HepG2 (cell line): Measurements from ENCODE around the gene RBP7.

Experiments
- ELF3 ChIP-seq: IDR thresholded peaks from 2 replicates; pipeline ENCODE4 v1.6.1; 2016; ENCODE audit warnings: missing genetic modification reagents, missing compliant biosample characterization
- FOXA1 ChIP-seq, 2 experiments: fragments of 450-650 bp in 1 of 2; sonication (generic) in 1 of 2; formaldehyde crosslinking in 1 of 2; IDR thresholded peaks; 2 replicates each; pipeline versions ENCODE4 v1.4.0 to v1.6.1; 2016 to 2020; ENCODE audit warnings: missing genetic modification reagents in 1 of 2
- FOXJ3 ChIP-seq: sonication (generic); formaldehyde crosslinking; IDR thresholded peaks from 2 replicates; pipeline ENCODE4 v1.4.0; 2020; ENCODE audit warnings: missing genetic modification reagents, mild to moderate bottlenecking, borderline replicate concordance
- HMG20A ChIP-seq: IDR thresholded peaks from 2 replicates; pipeline ENCODE4 v1.6.1; 2016; ENCODE audit warnings: borderline replicate concordance
- MAFK ChIP-seq, 2 experiments: IDR thresholded peaks in 1 of 2; conservative IDR thresholded peaks in 1 of 2; 2 replicates each; pipeline ENCODE4 v1.6.1; 2011; ENCODE audit warnings: improper control_type of control experiment in 2 of 2, low read length in 2 of 2
- POLR2A ChIP-seq, 2 experiments: IDR thresholded peaks; 2 replicates each; pipeline ENCODE4 v1.6.1; 2011; ENCODE audit warnings: low read depth in 2 of 2, low read length in 2 of 2, mild to moderate bottlenecking in 1 of 2, moderate library complexity in 1 of 2; ENCODE audit not compliant: insufficient read depth in 1 of 2
- POLR2AphosphoS2 ChIP-seq: IDR thresholded peaks from 2 replicates; pipeline ENCODE4 v1.6.1; 2011; ENCODE audit warnings: low read depth, low read length, improper control_type of control experiment
- RFX5 ChIP-seq: IDR thresholded peaks from 2 replicates; pipeline ENCODE4 v1.6.1; 2011; ENCODE audit warnings: low read depth, low read length, improper control_type of control experiment
- ZNF329 ChIP-seq: sonication (generic); formaldehyde crosslinking; IDR thresholded peaks from 2 replicates; pipeline ENCODE4 v1.9.0; 2021; ENCODE audit warnings: low read depth, mild to moderate bottlenecking, missing genetic modification reagents
- ZNF501 ChIP-seq: sonication (generic); formaldehyde crosslinking; IDR thresholded peaks from 2 replicates; pipeline ENCODE4 v1.5.1; 2020; ENCODE audit warnings: mild to moderate bottlenecking, moderate library complexity, missing genetic modification reagents
- TF ChIP-seq, protein P1 (sequence below): sonication (generic); formaldehyde crosslinking; IDR thresholded peaks from 2 replicates; pipeline ENCODE4 v1.5.0; 2020; ENCODE audit warnings: mild to moderate bottlenecking, missing genetic modification reagents, moderate library complexity
- TF ChIP-seq, protein P2 (sequence below): sonication (generic); formaldehyde crosslinking; IDR thresholded peaks from 2 replicates; pipeline ENCODE4 v1.8.0; 2022; ENCODE audit warnings: missing genetic modification reagents, mild to moderate bottlenecking, borderline replicate concordance

DNA sequence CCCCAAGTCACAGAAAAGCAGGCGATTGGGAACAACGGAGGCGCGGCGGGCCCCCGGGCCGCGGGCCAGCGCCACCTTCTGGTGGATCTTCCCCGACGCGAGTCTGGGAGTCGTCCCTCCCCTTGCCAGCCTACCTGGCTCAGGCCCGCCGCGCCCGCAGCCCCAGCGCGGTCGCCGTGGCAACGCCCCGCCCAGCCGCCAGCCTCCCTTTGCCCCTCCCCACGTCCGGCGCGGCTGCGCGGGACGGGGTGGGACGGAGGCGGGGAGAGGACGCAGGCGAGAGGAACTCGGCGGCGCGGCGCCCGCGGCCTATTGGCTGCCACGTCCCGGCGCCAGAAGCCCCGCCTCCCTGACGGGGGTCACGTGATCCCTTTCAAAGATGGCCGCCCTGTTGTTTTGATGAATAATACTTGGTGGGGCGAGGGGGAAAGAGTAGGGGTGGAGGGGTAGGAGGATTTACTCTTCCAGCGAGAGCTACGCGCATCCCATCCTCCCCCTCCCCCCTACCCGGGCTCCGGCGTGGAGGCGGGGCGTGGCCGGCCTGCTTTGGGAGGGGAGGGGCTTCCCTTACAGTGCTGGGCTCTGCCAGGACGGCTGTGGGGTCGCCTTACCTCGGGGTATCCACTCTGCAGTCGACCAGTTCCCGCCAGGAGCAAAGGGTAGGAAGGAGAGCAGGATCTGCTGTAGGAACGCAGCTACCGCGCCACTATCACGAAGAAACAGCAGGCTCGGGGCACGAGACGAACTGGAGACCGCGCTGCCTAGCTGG, 35.7 kb downstream of the RBP7 start, which contains the start of gene UBE4B:
- TF ChIP-seq, protein P1, sequence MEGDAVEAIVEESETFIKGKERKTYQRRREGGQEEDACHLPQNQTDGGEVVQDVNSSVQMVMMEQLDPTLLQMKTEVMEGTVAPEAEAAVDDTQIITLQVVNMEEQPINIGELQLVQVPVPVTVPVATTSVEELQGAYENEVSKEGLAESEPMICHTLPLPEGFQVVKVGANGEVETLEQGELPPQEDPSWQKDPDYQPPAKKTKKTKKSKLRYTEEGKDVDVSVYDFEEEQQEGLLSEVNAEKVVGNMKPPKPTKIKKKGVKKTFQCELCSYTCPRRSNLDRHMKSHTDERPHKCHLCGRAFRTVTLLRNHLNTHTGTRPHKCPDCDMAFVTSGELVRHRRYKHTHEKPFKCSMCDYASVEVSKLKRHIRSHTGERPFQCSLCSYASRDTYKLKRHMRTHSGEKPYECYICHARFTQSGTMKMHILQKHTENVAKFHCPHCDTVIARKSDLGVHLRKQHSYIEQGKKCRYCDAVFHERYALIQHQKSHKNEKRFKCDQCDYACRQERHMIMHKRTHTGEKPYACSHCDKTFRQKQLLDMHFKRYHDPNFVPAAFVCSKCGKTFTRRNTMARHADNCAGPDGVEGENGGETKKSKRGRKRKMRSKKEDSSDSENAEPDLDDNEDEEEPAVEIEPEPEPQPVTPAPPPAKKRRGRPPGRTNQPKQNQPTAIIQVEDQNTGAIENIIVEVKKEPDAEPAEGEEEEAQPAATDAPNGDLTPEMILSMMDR (CRISPR knock-in tag): peak; percentile 93
- no peak for TF ChIP-seq FOXA1 (IDR thresholded peaks at IDR 0.05)
- no peak for TF ChIP-seq FOXA1 (CRISPR knock-in tag; IDR thresholded peaks at IDR 0.05)
- peak; percentile 20; the same call in 1 of the 2 replicates for TF ChIP-seq ELF3
- 0 out of 2 replicates have a peak, but pooled peaks have one; percentile 17 for TF ChIP-seq ZNF329 (CRISPR knock-in tag)
- TF ChIP-seq POLR2AphosphoS2: no peak
- TF ChIP-seq RFX5: peak; percentile 60; the same call in 1 of the 2 replicates
- TF ChIP-seq, protein P2, sequence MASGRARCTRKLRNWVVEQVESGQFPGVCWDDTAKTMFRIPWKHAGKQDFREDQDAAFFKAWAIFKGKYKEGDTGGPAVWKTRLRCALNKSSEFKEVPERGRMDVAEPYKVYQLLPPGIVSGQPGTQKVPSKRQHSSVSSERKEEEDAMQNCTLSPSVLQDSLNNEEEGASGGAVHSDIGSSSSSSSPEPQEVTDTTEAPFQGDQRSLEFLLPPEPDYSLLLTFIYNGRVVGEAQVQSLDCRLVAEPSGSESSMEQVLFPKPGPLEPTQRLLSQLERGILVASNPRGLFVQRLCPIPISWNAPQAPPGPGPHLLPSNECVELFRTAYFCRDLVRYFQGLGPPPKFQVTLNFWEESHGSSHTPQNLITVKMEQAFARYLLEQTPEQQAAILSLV: peak; percentile 33; the same call in 1 of the 2 replicates
- no peak for TF ChIP-seq HMG20A
- no peak for TF ChIP-seq ZNF501 (CRISPR knock-in tag)
- no peak for TF ChIP-seq MAFK (conservative IDR thresholded peaks at IDR 0.05 in 1 of 2, IDR thresholded peaks at IDR 0.05 in 1 of 2; ENCODE audit: low read length in 2 of 2)
- TF ChIP-seq FOXJ3: no peak
- peak; percentile 55 to 65 for TF ChIP-seq POLR2A (IDR thresholded peaks at IDR 0.05; ENCODE audit: insufficient read depth in 1 of 2, low read depth in 2 of 2, low read length in 2 of 2)
